Endometrial microvascular endothelial cells (primary cell): ENCODE data around the gene SAFB. TPM values are rescaled to one million over a fixed set of nuclear protein-coding genes. Genes with fewer than 3 reads are reported as not detected.
"Not testable (repeated sequence)": the region's sequence is repeated elsewhere in the genome, so short reads cannot be mapped to it uniquely, and the experiment has no call there.

Experiments used
- in situ Hi-C: cut with HindIII; loops from 2 replicates; pipeline ENCODE4 v1.10.0; 2017; ENCODE audit warnings: low sequenced_read_pairs, low pct_unique_long_range_greater_than_20kb; ENCODE audit errors: inconsistent ontology term
- total RNA-seq: library from RNA; depleted of rRNA; stranded (reverse); fragments of >200 nt; gene quantifications from one replicate; pipeline ENCODE4 v1.2.3, GENCODE V29; 2015; ENCODE audit errors: inconsistent ontology term

The SAFB gene
- total RNA-seq, 1 donor from 2014 or later, result 27.9 TPM

DNA sequence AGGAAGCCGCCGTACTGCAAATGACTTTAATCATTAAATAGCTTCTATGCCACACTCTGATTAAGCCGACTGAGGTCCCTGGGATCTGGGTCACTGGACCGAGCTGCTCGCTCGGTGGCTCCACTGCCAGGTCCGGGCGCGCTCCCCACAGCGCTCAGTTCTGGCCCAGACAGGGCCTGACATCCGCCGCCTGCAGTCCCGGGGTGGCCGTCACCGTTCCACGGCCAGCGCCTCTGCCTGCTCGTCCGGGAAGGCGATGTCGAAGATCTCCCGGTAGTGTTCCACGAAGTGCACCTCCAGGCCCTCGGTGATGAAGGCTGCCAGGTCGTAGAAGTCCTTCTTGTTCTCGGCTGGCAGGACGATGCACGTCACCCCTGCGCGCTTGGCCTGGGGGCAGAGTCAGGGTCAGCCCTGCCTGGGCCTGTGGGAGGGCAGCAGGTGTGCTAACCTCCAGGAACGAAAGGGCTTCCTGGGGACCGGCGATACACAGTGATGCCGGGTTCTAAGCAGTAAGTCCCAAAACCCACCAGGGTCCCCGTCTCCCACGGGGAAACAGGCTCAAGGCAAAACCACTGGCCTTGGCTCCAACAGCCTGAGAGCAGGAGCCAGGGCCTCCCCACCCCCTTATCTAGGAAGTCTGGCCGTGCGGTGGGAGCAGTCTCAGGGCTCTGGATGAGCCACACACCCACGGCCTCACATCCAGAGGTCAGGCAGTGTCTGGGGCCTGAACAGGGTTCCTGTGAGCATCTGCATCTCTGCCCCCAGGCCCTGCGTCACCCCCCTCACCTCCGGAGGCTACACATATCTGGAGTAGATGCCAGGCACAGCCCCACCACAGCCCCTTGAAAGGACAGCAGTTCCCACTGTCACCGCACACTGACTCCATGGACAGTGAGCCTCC, 69.2 kb downstream of the SAFB start:
- in situ Hi-C loops, result no loop called here

DNA sequence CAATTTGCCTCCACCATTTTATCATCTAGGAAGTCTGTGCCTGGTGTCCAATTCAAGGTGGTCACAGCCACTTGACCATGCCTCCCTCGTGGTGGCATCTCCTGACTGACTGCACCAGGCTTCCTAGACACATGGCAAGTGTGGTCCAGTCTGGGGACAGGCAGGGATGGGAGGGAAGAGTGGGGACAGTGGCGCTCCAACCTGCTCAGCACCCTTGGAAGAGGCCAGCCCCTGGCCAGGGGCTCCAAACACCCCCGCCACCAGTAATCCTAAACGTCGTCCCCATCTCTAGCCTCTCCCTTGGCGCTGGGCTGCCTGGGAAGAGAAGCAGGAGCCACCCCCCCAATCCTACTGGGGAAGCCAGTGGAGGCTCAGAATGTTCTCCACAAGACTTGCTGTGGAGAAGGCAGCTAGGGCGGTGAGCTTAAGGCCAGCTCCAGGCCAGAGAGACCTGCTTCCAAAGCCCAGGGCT, 69.9 kb downstream of the SAFB start:
- in situ Hi-C loops, result no loop called here

DNA sequence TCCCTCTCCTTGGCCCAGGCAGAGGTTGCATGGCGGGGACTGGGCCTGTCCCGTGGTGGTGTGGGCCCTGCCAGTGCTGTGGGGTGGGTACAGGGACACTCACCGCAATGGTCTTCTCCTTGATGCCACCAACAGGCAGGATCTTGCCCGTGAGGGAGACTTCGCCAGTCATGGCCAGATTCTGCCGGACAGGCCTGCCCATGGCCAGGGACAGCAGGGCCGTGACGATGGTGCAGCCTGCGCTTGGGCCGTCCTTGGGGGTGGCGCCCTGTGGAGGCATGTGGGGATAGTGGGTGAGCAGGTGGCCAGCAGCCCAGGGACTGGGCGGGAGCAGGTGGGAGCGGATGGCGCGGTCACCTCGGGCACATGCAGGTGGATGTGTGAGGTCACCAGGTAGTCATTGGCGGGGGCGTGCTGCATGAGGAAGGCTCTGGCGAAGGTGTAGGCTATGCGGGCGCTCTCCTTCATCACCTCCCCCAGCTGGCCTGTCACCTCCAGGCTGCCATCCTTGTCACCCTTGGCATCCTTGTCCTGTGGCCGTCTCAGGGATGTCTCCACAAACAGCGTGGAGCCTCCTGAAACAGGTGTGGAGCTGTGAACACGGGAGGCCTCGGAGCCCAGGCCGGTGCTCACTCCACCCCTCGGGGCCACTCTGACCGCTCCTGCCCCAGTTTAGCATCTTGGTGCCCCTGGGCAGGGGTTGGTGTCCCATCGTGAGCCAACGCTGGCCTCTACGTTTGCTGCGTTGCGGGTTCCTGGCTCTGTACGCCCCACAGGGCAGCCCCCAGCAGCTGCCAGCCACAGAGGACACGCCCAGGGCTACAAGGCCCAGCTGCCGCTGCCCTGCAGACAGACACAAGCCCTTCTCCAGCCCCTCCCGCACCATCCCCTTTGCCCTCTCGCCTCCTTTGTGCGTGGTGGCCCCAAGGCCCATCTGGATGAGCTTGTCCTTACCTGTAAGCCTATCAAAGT, 70.6 kb downstream of the SAFB start:
- in situ Hi-C loops, result no loop called here

DNA sequence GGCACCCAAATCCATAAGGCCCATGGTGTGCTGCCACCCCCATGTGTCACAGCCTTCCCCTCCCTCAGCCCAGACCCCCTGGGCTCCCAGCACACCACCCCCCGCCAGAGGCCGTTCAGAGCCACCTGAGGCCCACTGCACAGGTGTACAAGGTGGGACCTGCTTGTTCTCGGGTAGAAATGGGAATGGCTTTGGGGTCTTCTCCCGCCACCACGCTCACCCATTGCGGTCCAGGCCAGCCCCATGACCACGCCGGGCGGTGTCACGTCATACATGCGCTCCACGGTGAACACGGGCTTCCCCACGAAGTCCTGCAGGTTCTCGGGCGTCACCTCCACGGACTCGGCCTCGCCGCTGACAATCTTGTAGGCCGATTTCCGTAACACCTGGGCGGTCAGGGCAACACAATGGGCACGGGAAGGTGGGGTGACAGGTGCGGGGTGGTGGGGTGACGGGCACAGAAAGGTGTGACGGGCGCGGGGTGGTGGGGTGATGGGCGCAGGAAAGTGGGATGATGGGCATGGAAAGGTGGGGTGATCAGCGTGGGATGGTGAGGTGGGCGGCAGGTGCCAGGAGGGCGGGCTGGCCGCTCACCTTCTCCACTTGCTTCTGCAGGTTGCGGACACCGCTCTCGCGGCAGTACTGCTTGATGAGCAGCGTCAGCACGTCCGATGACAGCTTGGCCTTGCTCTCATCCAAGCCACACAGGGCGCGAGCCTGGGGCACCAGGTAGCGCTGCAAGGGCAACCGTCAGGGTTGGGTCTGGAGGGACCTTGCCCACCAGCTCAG, 71.5 kb downstream of the SAFB start:
- in situ Hi-C loops, result no loop called here

DNA sequence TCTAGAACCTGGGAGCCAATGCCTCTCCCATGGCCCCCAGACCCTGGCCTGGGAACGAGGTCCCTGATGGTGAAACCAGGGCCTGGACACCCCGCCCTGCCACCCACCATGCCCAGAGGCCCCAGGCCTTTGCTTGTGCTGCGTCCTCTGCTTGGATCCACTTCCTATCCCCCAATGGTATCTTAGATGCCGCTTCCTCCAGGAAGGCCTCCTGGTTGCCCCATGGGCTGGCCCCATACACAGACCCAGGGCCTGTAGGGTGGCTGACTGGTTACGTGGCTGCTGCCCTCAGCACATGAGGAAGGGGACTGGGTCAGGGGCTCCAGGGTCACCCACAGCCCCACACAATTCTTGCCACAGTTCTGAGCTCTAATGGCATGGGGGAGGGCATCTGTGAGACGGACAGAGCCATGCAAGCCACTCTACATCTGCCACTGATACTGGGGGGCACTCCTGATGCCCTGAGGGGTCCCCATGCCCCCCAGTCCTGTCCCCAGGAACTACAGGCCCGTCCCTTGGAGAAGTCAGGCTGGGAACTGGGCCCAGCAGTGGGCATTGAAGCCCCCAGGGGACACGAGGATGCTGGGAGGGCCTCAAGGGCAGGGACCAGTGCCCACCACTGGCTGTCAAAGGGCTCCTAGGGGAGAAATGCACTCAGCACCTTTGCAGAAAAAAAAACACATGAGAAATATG, 72.2 kb downstream of the SAFB start:
- in situ Hi-C loops, result no loop called here

DNA sequence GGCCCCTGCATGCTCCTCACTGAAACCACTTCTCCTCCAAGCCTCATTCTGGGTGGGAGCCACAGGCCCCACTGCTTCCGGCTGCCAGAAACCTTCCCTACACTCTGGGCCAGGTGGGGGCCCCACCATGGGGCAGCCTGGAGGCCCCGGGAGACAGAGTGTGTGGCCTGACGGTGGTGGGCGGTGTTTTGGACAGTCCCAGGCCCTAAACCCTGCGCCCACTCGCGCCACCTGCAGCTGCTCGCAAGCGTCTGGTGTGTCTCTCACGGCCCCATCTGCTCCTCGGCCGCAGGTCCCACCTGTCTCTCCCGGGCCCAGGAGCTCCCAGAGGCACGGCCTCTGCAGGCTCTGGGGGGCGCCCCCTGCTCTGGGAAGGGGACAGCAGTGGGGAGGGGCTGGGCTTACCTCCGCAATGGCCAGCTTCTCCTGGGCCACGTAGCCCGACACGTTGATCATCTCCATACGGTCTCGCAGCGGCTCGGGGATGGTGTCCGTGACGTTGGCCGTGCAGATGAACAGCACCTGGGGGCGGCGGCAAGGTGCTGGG, 72.8 kb downstream of the SAFB start:
- in situ Hi-C loops, result no loop called here

DNA sequence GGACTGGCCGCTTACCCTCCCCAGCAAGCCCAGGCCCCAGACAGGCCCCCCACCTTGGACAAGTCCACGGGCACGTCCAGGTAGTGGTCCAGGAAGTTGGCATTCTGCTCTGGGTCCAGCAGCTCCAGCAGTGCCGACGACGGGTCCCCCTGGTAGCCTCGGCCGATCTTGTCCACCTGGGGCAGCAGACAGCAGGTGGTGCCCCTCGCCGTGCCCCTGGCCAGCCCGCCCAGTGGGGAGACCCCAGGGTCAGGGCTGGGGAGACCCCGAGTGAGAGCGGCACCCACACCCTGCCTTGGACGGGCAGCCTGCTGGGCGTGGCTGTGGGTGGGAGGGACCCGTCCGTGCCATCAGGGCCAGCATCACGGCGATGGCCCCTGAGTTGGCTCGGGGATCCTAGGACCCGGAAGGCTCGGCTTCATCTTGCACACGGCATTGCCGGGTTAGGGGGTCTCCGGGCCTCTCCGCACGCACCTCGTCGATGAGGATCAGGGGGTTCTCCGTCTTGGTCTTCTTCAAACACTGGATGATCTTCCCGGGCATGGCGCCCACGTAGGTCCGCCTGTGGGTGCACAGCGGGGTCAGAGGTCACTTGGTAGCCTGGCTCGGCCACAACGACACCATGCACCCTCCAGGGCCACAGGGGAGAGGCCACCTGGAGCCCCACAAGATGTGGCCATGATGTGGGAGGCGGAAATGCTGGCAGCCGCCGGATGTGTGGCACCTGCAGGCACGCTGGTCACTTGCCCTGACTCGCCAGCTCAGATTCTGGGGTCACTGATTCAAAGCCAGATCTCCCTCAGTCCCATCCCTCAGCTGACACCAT, 73.5 kb downstream of the SAFB start:
- in situ Hi-C loops, result no loop called here

DNA sequence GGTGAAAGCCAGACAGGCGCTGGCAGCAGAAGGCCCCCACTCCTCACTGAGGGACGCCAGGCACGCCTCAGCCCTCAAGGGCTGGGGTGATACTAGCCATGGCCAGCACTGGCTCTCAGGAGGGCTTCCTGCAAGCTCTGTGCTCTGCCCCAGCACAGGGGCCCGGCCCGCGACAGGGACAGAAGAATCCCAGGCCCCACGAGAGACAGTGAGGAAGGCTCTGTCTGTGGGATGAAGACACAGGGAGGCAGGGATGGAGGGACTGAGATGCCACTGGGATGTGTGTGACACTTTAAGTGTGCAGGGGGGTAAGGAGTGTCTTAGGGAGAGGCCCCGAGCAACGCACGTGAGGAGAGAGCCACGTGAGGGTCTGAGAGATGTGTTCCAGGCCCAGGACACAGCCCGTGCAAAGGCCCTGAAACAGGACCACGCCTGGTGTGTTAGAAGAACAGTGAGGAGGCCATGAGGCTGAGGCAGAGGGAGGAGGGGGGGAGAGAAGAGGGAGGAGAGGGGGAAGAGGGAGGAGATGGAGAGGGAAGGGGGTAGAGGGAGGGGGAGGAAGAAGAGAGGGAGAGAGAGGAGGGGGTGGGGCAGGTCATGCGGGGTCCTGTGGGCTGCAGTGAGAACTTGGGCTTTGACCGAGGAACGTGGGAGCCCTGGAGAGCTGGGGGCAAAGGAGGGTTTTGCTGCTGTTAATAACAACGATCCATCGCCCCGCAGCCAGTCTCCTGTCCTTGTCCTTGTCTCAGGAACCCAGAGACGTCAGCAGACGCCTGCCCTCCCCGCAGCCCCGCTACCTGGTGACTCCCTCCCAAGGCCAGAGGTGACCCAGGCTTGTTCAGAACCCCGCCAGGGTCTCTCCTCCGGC, 74.4 kb downstream of the SAFB start:
- in situ Hi-C loops, result no loop called here

DNA sequence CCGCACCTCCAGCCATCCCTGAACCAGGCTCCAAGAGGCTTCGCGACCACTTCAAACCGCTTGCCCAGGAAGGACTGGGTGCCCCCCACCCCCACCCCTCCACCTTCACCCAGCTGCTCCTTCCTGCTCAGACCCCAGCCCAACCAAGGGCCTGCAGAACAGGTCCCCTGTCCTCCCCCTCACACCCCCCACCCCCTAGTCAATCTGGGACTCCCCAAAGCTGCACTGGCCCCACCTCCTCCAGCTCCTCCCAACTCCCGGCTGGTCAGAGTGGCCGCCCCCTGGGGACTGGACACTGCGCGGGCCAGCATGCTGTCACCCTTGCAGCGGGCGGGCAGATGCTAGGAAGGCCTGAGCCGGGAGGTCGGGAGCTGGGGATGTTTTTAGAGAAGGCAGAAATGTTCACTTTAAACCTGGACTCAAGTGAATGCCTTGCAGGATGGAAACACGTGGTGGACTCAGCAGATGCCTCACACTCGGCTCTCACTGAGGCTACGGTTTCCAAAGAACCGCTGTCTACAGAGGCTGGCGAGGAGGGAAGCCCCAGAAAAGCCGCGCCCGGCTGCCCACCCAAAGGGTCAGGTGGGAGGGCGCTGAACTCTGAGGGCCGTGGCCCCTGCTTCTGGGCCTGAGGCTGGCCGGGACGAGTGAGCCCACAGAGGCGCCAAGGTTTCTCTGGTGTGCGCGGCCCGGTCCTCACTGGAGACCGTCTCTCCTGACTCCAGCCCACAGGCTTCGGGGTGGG, 75.2 kb downstream of the SAFB start:
- in situ Hi-C loops, result no loop called here

DNA sequence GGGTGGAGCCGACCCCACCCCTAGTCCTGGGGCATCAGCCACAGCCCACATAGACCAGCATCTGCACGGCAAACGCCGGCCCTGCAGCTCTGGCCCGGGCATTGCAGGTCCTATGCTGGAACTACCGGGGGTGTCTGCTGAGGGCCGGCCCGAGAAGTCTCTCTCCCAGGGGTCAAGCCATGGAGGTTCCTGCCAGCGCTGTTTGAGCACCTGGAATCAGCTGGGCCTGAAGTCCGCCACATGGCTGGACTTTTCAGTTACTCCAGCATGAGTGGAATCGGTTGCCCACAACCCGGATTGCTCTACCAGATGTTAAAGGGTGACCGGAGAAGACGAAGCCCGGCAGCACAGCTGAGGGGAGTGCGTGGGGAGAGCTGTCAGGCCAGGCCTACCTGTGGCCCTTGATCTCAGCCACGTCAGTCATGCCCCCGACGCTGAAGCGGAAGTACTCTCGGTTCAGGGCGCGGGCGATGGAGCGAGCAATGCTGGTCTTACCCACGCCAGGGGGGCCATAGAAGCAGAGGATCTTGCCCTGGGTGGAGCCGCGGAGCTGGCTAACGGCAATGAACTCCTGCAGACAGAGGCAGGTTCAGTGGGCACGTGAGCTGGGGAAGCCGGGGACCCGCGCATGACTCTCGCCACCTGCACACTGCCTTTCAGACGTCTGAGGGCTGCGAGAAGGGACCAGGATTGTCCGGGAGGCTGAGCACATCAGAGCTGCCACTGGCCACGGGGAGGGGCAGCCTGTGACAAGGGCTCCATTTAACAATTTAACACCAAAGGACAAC, 75.9 kb downstream of the SAFB start:
- in situ Hi-C loops, result no loop called here

DNA sequence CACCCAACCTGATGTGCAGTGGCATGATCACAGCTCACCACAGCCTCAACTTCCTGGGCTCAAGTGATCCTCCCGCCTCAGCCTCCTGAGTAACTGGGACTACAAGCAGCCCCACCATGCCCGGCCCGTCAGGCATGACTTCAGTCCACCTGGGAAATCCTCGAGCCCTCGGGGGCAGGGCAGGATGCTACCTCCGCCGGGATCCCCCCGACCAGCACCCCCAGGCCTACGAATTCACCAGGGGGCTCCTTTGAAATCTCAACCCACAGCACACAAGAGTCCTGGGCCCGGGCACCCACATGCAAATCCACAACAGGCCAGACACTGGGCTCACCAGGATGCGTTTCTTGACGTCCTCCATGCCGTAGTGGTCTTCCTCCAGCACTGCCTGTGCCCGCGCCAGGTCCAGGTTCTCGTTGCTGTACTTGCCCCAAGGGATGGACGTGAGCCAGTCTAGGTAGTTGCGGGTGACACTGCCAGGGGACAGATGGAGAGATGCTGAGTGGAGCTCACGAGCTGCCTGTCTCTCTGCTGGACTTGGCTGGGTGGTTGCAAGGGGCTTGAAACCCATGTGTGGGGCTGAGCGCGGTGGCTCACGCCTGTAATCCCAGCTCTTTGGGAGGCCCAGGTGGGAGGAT, 77.7 kb downstream of the SAFB start:
- in situ Hi-C loops, result no loop called here

DNA sequence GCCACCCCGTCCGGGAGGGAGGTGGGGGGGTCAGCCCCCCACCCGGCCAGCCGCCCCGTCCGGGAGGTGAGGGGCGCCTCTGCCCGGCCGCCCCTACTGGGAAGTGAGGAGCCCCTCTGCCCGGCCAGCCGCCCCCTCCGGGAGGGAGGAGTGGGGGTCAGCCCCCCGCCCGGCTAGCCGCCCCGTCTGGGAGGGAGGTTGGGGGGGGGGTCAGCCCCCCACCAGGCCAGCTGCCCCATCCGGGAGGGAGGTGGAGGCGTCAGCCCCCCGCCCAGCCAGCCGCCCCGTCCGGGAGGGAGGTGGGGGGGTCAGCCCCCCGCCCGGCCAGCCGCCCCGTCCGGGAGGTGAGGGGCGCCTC, 79.1 kb downstream of the SAFB start:
- in situ Hi-C loops, result not testable (repeated sequence)

DNA sequence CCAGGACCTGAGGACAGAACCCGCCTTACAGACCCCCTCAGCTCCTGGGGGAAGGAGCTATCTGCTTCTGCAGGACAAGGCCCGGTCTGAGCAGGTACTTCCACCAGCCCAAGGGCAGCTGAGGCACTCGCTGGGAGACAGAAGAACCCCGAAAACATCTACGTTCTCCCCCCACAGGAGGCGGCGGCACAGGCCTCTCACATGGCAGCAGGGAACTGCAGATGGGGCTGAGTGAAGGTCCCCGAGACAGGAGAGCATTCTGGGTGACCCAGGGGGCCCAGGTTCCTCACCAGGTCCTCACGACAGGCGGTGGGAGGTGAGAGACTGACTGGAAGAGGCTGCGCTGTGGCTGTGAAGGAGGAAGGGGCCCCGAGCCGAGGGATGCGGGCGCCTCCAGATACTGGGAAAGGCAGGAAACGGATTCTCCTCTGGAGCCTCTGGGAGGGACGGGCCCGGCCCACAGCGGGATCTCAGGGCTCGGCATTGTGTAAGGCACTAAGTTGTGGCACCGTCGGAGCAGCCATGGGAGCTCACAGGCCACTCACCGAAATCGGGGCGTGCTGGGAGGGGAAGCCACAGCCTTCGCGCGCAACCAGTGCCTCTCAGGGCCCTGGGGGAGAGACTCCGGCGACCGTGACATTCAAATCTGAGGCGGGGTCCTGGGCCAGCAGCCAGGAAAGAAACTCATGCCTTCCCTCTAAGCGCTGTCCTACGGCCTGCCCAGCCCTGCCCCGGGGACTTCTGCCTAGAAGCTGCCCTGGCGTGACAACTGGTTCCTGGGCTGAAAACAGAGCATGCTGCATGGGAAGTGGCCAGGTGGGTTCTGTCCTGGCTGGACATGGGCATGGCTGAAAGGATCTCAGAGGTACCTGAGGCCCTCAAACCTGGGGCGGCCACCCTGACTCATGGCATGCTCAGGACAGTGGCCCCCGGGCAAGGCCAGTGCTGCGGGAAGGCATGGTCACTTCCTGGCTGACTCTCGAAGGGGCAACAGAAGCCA, 81.2 kb downstream of the SAFB start:
- in situ Hi-C loops, result no loop called here

DNA sequence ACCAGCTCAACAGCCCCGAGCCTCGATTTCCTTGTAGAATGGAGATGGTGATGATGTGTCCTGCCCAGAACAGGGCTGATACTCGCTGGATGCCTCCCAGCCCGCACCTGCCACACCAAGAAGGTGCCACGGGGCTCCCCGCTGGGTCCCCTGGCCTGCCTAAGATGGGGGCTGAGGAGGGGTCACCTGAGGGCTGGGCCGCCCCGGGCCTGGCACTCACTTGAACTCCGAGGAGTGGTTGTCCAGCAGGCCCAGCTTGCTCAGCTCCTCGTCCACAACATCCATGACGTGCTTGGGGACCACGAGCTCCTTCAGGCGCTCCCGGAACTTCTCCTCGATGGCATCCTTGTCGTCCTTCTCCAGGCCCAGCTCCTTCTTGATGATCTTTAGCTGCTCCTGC, 82.7 kb downstream of the SAFB start:
- in situ Hi-C loops, result no loop called here
